ENCODE measurements around the gene THAP7.
A peak's percentile ranks its signal among the peaks of the same experiment; 100 is the strongest.

The THAP7 gene

GRCh38 chr22:20956258-20957101 is 45.4 kb downstream of the THAP7 start:
- in situ Hi-C loops (cut with MboI; ENCODE audit: low pct_unique_long_range_greater_than_20kb, low sequenced_read_pairs) = no loop called here
- DNase-seq = peak; percentile 77

- in situ Hi-C loops (cut with MboI; ENCODE audit: low pct_unique_long_range_greater_than_20kb, low sequenced_read_pairs) = no loop called here
- DNase-seq = peak; percentile 23
These were observed 46.4 kb downstream of the THAP7 start for GRCh38 chr22:20955548-20955947.

GRCh38 chr22:20953668-20954500 is 48.0 kb downstream of the THAP7 start:
- DNase-seq = no peak
- in situ Hi-C loops (cut with MboI; ENCODE audit: low pct_unique_long_range_greater_than_20kb, low sequenced_read_pairs) = no loop called here

- no peak for DNase-seq
- in situ Hi-C loops (cut with MboI; ENCODE audit: low pct_unique_long_range_greater_than_20kb, low sequenced_read_pairs) = no loop called here
These were observed 48.6 kb downstream of the THAP7 start for GRCh38 chr22:20953342-20953608.

- in situ Hi-C loops (cut with MboI; ENCODE audit: low pct_unique_long_range_greater_than_20kb, low sequenced_read_pairs) = no loop called here
- no peak for DNase-seq
These were observed 49.2 kb downstream of the THAP7 start for GRCh38 chr22:20952544-20953341.

- DNase-seq = no peak
- in situ Hi-C loops (cut with MboI; ENCODE audit: low pct_unique_long_range_greater_than_20kb, low sequenced_read_pairs) = no loop called here
These were observed 50.0 kb downstream of the THAP7 start for GRCh38 chr22:20951932-20952380.

- in situ Hi-C loops (cut with MboI; ENCODE audit: low pct_unique_long_range_greater_than_20kb, low sequenced_read_pairs) = no loop called here
- DNase-seq = no peak
These were observed 50.6 kb downstream of the THAP7 start for GRCh38 chr22:20951151-20951931.

GRCh38 chr22:20949698-20950183 is 52.2 kb downstream of the THAP7 start:
- no peak for DNase-seq
- in situ Hi-C loops (cut with MboI; ENCODE audit: low pct_unique_long_range_greater_than_20kb, low sequenced_read_pairs) = no loop called here
